ENCODE data around the gene ZSCAN2. TPM values are rescaled to one million over a fixed set of nuclear protein-coding genes. Genes with fewer than 3 reads are reported as not detected.

Gene ZSCAN2
- total and polyA plus RNA-seq, 2 of the 4 experiments (the other 2 are of a cell fraction) = 10.4 to 18.3 TPM

GRCh38 chr15:84575493-84575892, 25.3 kb upstream of the ZSCAN2 start:
- Histone ChIP-seq H2AK5ac (ENCODE audit: low read depth, low read length) (no peak overlapping the region), H3K4me2 (ENCODE audit: low read depth, low read length) (no peak overlapping the region), H4K91ac (ENCODE audit: insufficient read depth, low read depth, low read length) (no peak overlapping the region), H4K8ac (ENCODE audit: low read depth in 2 of 2, low read length in 2 of 2) (no peak overlapping the region), H2BK20ac (ENCODE audit: low read depth, low read length) (no peak overlapping the region), H3K9me1 (ENCODE audit: insufficient read depth, low read length) (no peaks in the 10 kb centered on the region), H2BK15ac (ENCODE audit: low read depth, low read length) (no peak overlapping the region), H3K9ac (ENCODE audit: low read depth, low read length) (no peak overlapping the region), H3K4me1 (ENCODE audit: control insufficient read depth, insufficient read depth, low read length) (peaks cover 4% of the 10 kb centered on the region), H4K5ac (ENCODE audit: low read depth, low read length) (no peak overlapping the region), H2AK9ac (replicated peaks; ENCODE audit: low read depth, low read length, poor library complexity) (no peak overlapping the region), H3K36me3 (ENCODE audit: control insufficient read depth, insufficient read depth, low read length) (no peaks in the 10 kb centered on the region), H3K27ac (ENCODE audit: insufficient read depth, low read length) (no peak overlapping the region), H3K4ac (ENCODE audit: low read depth, low read length) (no peak overlapping the region), H3K18ac (ENCODE audit: low read depth, low read length) (no peak overlapping the region), H3K79me1 (ENCODE audit: low read depth in 1 of 2, low read length in 2 of 2) (no peaks in the 10 kb centered on the region), H2AFZ (replicated peaks; ENCODE audit: low read length, poor library complexity) (no peak overlapping the region), H3K56ac (ENCODE audit: extremely low read depth, insufficient read depth, low read length) (no peak overlapping the region), H4K20me1 (ENCODE audit: insufficient read depth, low read length) (no peaks in the 10 kb centered on the region), H3K23ac (ENCODE audit: low read depth, low read length) (no peak overlapping the region), H3K27me3 (ENCODE audit: control insufficient read depth, insufficient read depth, low read length) (no peaks in the 10 kb centered on the region), H2BK5ac (ENCODE audit: low read depth, low read length, poor library complexity, severe bottlenecking) (no peak overlapping the region), H3K14ac (replicated peaks; ENCODE audit: low read depth, low read length) (no peak overlapping the region), H2BK120ac (ENCODE audit: low read depth, low read length) (no peak overlapping the region), H3K9me3 (ENCODE audit: control insufficient read depth, insufficient read depth, low read length) (no peaks in the 10 kb centered on the region), H3K4me3 (ENCODE audit: insufficient read depth, low read depth, low read length) (no peak overlapping the region)
- CTCF ChIA-PET = no interaction called here
- ATAC-seq (ENCODE audit: low read depth) = no peak
- in situ Hi-C loops (cut with MboI; ENCODE audit: low sequenced_read_pairs) = no loop called here
- no peak for DNase-seq
- BruUV-seq (replicated peaks) = no TSS peak
- TF ChIP-seq RAD21 (IDR thresholded peaks at IDR 0.05; ENCODE audit: low read length) (no peak), CHD1 (IDR thresholded peaks at IDR 0.05; ENCODE audit: low read depth, low read length) (no peak), FOS (IDR thresholded peaks at IDR 0.05; ENCODE audit: low read depth, low read length) (no peak), RCOR1 (IDR thresholded peaks at IDR 0.05; ENCODE audit: insufficient replicate concordance, low read length) (no peak), POLR2A (IDR thresholded peaks at IDR 0.05; ENCODE audit: low read depth, low read length) (no peak), NFE2L2 (IDR thresholded peaks at IDR 0.05; ENCODE audit: low read depth, low read length) (no peak), CTCF (conservative IDR thresholded peaks at IDR 0.05; ENCODE audit: low read depth, low read length) (no peak), MXI1 (IDR thresholded peaks at IDR 0.05; ENCODE audit: borderline replicate concordance, low read depth, low read length) (no peak), RFX5 (IDR thresholded peaks at IDR 0.05; ENCODE audit: low read depth, low read length) (no peak), BHLHE40 (IDR thresholded peaks at IDR 0.05; ENCODE audit: low read depth, low read length) (no peak), MAFK (IDR thresholded peaks at IDR 0.05; ENCODE audit: low read depth, low read length) (no peak), USF2 (IDR thresholded peaks at IDR 0.05; ENCODE audit: low read depth, low read length) (no peak)
- dilution Hi-C loops (cut with HindIII; ENCODE audit: low sequenced_read_pairs, unreplicated experiment) = no loop called here
- WGBS, 2 experiments (ENCODE audit: extremely low coverage in 2 of 2, insufficient read length in 1 of 2) = no CpG with 5 or more reads among the region's 4 CpGs
- intact Hi-C loops (cut with micrococcal nuclease) = no loop called here
- POLR2A ChIA-PET (ENCODE audit: unreplicated experiment) = no interaction called here

All from IMR-90 (cell line).